ENCODE data around the gene ABCG5.

ABCG5 gene

DNA sequence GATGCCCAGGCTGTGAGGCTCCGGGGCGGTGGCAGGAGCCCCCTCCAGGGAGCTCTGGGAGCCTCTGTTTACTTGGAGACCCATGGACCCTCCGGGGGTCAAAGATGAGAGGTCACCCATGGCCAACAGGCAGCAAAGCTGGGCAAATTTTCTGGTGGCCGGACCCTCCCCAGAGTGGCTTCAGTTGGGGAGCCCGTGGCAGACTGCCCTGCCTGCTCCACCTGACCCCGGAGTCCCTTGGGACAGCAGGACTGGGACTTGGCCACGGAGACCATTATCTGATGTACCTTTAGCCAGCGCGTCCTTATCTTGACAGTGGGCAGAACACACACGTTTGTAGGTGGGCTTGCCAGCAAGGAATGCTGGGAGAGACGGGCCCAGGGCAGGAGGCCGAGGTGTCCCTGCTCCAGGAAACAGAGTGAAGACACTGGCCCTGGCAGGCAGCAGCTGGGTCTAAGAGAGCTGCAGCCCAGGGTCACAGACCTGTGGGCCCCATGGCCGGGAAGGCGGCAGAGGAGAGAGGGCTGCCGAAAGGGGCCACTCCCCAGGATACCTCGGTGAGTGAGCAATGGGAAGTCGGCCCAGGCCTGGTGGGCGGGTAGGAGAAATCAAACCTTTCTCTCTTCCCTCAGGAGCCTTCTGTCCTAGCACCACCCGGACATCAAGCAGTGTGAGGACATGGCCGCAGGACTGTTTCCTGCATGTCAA is at the start of gene ABCG5, which contains the start of gene ABCG8:
Gene ABCG5 (minus strand): TSS at position 280 of the 708 bp plus-strand sequence. CDS start 160 bp downstream, at position 120.
Gene ABCG8 (plus strand): TSS at position 412 of the 708 bp plus-strand sequence. CDS start 83 bp downstream, at position 495.
- no peak for DNase-seq

DNA sequence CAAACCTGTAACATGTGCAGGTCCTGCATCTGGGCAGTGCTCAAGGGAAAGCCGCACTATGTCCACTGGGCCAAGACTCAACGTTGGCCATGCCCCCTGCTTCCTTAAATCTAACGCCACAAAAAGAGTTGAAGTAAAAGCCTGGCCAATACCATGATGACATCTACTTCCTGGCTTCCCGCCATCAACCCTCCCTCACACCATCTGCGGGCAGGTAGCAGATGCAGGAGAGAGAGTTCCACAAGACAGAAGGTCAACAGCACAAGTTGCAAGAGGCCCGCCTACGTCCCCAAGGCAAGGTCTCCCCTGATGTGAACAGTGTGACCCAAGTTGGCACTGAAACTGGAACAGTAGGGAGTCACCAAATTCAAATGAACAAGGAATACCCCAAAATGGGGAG is 48.5 kb upstream of the ABCG5 start:
- DNase-seq, result no peak

DNA sequence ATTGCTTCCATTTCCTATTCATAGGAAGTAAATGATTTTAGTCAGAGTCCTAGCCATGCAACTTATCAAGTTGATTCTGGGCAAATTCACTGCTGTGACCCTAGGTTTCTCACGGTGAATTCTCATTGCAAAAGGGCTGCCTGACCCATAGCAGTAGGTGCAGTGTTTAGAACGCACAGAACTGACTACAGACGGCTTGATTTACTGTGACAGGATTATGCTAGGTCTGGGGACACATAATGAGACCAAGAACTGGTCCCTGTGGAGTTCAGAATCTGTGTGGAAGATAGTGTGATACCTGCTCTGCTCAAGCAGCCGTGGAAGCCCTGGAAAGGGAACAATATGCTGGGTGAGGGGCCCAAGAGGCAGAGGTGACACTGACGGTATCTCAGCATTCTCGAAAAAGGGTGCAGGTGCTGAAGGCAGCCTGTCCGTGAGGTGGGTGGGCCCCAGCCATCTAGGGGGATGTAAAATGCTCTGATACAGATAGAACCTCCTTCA is 46.5 kb upstream of the ABCG5 start:
- no peak for DNase-seq

DNA sequence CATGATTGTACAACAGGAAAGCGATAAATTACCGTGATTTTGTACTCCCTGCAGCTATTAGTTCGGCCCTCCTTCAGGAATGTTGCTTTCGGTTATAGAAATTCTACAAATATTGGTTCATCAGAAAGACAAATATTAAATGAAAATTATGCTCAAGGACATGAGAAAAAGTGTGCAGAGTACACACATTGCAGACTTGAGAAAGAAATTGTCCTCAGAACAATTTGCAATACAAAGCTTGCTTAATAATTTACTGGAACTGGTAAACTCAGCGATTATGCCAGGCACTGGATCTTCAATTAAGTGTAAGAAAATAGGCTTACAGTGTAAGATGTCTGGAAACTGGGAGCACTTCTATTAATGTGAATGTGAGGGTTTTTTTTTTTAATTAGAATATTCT is 46.0 kb upstream of the ABCG5 start:
- DNase-seq, result no peak

DNA sequence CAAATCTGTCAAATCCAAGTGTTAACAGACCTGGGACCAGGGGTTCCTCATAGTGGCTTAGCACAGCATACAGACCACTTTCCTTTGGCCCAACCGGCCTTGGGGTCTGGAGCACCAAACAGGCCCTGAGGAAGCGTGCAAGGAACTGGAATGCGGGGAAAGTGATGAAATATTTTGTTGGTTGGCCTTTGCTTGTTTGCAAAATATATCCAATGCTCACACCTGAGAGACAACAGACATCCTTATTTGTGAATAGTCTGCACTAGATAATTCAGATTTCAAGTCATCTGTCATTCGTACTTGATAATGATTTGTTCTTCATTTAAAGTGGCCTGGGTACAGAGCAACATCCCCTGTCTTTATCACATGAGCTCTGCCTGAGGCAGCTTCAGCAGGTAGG is 43.7 kb upstream of the ABCG5 start:
- DNase-seq, result no peak

DNA sequence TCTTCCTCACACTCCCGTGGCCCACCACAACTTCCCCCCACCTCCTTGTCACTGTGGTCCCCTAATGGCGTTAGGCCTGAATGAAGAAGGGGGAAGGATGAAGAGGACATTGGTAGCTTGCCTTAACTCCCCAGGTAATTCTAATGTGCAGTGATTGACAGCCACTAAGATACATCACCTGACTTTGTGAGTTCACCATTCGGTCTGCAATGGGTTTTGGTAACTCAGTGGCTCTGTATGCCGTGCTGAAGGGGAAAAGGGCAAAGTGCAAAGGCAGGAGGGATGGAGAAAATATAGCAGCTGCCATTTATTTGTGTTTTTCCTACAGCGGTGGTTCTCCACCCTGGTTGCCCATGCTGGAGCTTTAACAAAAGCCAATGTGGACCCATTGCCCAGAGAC is 42.3 kb upstream of the ABCG5 start:
- DNase-seq, result no peak

DNA sequence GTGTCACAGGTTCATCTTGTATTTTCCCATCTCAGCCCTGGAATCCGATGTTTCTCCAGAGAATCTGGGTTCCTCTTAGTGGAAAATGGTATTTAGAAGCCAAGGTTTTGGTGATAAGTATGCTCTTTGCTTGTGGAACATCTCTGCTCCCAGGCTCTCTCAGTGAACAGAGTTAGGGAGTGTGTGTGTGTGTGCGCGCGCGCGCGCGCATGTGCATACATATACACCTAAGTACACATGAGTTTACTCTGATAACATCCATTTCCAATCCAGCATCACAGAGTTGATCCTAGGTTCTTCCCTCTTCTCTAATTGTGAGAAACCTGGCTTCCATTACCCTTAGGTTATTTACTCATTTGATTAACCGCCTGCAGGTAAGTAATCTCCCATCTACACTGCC is 41.8 kb upstream of the ABCG5 start:
- DNase-seq, result no peak

DNA sequence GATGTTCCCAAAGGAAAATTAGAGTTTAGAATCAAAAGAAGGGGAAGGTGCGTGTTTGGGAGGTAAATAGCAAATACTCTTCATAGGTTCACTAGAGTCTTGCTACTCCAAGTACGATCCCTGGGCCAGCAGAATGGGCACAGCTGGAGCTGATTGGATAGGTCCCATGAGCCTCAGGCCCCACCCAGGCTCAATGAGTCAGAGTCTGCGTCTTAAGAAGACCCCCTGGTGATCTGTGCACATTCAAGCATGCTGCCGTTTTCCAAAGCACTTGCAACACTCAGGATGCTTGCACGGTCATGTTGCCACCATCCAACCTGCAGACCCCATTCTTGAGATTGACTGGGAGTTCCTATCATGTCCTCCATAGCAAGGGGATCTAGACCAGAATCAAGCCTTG is 40.6 kb upstream of the ABCG5 start:
- DNase-seq, result no peak

DNA sequence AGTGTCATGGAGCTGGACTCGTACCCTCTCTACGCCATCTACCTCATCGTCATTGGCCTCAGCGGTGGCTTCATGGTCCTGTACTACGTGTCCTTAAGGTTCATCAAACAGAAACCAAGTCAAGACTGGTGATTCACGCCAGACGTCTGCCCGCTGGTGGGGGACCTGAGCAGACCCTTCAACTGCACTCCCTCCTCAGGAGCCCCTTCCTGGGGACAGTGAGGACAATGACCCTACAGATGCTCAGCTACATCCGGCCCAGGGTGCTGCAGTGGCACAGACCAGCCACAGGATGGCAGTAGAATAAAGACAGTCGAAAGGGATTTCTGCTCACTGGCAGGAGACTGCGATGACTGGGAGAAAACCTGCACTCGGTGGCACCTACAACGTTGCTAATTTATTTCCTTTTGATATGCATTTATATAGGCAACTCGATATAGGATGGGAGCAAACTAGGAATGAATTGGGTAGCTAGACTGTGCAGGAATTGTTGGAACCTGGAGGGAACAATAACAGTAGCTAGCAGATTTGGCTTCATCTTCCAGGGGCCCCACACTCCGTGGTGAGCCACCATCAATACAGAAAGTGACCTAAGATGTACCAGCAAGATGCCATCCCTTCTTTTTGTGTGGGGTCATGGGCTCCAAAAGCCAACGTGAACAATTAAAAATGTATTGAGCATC is 39.3 kb upstream of the ABCG5 start:
- peak; percentile 87 for DNase-seq

DNA sequence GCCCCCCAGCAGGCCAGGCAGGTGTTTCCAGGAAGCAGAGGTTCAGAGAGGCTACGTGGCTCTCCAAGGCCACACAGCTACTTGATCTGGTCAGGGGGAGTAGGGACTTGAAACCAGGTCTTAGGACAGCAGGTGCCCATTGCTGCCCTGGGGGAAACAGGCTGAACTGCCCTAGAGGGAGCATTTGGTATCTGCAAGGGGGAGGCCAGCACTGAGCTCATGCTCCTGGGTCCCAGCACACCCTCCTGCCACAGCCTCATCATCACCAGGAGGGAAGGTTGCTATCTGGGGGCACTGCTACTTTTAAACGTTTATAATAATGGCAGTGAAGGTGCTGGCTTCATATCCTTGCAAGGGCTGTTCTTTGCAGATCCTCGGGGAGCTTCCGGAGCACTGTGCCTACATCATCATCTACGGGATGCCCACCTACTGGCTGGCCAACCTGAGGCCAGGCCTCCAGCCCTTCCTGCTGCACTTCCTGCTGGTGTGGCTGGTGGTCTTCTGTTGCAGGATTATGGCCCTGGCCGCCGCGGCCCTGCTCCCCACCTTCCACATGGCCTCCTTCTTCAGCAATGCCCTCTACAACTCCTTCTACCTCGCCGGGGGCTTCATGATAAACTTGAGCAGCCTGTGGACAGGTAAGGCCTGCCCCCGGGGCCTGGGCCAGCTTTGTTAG is 36.3 kb upstream of the ABCG5 start:
- no peak for DNase-seq

DNA sequence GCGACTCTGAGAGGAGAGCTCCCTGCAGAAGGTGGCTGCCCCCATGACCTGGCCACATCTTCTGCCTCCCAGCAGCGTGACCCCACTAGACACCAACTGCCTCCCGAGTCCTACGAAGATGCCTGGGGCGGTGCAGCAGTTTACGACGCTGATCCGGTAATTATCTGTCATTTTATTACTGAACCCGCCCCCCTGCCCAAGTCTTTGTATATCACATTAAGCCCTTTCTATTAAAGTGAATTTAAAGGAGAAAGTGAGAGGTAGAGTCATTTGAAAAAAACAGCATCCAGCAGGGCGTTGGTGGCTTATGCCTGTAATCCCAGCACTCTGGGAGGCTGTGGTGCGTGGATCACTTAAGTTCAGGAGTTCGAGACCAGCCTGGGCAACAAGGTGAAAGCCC is 33.5 kb upstream of the ABCG5 start:
- no peak for DNase-seq

DNA sequence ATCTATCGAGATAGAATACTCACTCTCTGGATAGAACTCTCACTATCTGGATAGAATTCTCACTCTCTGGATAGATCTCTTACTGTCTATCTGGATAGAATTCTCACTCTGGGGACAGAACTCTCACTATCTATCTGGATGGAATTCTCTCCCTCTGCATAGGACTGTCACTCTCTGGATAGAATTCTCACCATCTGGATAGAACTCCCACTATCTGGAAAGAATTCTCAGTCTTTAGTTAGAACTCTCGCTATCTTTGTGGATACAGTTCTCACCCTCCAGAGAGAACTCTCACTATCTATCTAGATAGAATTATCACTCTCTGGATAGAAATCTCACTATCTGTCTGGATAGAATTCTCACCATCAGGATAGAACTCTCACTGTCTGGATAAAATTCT is 16.7 kb upstream of the ABCG5 start:
- DNase-seq, result no peak

DNA sequence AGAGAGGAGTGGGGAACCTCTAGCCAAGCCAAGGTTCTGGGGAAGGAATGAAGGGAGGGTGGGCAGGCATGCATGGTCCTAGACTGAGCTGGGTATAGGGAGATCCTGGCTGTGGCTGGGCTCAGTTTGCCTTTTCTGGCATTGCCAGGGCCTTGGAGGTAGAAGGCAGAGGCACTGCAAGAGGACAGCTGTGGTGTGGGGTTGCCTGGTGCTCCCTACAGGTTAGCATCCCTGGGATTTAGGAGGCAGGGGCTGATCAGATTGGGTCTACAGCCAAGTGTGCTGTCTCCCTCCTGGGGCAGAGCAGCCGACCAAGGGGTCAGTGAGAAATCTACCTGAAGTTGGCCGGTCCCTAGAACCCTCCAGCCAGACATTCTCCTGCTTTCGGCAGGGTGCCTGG is 16.0 kb upstream of the ABCG5 start:
- no peak for DNase-seq

DNA sequence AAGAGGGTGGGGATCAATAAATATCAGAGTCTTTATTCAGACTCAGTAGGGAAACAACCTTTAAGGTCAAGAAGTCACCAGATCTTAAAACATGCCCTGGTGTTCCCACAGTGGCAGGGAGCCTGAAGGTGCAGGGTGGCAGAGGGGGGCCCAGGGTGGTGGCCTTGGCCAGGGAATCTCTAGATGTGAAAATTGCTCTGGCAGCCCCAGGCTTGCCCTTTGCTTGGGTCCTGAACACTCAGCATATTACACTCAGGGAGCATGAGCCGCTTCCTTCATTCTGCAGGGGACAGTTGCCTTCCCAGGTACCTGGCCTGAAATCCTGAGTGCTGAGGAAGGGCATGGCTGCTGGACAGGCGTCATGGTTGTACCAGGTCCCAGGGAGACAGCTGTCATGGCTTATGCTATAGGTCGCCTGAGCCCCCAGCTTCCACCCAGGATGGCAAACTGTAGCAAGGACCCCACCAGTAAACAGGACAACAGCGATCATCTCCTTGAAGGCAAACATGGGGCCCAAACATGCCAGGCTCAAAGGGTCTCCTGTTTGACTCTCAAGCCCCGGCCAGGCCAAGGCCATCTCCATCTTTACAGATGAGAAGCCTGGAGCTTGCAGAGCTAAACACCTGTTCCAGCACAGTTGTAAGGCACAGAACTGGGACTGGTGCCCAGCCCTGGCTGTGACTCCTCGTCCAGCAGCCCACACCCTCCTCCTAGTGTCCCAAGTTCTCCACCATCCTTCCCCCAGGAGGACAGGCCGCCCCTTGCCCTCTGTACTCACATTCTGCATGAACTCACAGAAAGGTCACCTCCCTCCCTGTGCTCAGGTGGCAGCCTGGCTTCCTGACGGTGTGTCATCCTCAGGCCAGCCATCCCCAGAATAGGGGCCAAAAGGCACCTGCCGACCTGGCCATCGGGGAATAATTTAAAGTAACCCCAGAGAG is 14.8 kb upstream of the ABCG5 start:
- DNase-seq, result no peak

DNA sequence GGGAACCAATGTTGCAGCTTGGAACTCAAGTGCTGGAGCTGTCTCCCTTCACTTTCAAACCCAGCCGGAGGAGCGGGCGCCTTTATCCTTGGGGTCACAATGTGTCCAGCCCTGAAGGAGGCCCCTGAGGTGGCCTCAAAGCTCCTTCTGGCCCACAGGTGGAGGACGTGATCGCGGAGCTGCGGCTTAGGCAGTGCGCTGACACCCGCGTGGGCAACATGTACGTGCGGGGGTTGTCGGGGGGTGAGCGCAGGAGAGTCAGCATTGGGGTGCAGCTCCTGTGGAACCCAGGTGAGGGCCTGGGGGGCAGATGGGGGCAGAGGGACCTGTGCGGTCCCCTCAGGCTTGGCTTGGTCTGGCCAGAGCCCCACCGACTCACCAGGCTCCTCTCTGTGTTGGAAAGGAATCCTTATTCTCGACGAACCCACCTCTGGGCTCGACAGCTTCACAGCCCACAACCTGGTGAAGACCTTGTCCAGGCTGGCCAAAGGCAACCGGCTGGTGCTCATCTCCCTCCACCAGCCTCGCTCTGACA is 13.6 kb upstream of the ABCG5 start:
- no peak for DNase-seq

DNA sequence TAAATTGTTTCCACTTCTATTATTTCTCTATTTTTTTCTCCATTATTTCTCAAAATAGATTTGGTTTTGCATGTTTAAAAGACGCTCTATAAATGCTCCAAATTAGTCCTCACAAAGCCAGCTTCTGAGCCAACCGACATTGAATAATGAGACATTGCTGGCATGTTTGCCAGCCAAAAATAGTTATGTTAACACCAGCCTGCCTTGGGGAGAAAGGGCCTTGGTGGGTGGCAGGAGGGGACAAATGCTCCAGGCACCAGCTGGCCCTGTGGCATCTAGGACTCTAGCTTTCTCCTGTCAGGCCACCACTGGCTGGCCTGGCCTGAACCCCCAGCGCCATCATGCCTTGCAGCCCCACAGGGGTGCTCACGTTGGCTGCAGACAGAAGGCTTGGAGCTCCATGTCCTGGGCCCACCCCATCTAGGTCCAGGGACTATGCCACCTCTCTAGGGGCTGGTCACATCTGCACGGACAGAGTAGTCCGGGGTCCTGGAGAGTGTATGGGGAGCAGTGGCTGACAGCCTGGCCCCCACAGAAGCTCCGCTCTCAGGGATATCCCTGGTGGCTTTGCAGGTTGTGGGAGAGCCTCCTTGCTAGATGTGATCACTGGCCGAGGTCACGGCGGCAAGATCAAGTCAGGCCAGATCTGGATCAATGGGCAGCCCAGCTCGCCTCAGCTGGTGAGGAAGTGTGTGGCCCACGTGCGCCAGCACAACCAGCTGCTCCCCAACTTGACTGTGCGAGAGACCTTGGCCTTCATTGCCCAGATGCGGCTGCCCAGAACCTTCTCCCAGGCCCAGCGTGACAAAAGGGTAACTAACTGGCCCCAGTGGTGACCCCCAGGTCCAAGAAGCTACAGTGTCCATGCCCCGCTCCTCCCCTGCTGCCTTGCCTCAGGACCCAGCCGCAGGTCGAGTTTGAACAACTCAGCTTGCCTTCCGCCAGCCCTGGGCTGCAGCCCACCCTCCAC is 12.7 kb upstream of the ABCG5 start:
- DNase-seq, result no peak

DNA sequence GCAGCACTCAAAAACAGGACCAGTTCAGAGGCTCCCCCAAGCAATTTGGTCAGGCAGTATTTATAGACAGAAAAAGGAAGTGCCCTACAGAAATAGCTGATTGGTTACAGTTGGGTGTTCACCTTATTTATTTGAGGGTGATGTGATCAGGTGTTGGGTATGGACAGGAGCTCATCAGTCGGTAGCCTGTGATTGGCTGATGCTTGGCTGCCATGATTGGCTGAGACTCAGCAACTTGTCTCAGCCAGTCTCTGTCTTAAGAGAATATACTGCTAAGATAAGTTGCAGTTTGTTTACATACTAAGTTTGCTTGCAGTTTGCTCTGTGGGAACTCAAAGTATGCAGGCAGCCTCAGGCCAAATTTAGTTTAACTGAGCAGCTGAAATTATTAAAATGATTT is 9.6 kb upstream of the ABCG5 start:
- no peak for DNase-seq

DNA sequence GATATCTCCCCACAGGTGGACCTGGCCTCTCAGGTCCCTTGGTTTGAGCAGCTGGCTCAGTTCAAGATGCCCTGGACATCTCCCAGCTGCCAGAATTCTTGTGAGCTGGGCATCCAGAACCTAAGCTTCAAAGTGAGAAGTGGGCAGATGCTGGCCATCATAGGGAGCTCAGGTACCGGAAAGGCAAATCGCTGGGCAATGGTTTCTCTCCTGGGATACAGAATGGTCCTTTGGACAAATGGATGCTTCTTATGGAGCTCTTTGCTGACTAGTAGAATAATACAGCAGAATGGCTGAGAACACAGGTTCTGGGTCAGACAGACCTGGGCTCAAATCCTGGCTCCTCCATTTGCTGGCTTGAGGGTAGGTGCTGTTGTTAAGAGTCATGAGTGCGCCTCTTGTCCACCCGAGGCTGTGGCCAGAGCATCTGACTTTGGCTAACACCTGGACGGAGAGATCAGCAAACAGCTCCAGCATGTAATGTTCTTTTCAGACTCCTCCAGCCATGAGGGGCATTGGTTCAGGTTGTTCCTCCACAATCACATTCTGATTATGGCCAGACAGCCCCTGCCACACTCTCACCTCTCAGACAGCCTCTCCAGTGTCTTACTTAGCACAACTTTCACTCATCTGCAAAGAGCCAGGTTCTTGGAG is 7.6 kb upstream of the ABCG5 start:
- DNase-seq, result no peak

DNA sequence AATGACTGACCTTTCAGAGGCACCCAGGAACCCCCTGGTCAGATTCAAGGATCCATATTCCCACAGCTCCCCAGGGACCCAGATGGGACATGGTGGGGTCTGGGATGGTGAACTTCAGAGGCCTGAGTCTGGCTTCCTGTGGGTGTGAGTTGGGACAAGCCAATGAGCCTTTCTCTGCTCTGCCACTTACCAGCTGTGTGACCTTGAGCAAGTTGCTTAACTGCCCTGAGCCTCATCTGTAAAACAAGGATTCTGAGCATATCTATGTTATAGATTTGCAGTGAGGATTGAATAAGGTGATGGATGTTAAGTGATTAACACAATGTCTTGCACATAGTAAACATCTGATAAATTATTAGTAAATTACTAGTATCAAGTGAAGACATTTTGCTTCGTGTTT is 6.5 kb upstream of the ABCG5 start:
- no peak for DNase-seq

DNA sequence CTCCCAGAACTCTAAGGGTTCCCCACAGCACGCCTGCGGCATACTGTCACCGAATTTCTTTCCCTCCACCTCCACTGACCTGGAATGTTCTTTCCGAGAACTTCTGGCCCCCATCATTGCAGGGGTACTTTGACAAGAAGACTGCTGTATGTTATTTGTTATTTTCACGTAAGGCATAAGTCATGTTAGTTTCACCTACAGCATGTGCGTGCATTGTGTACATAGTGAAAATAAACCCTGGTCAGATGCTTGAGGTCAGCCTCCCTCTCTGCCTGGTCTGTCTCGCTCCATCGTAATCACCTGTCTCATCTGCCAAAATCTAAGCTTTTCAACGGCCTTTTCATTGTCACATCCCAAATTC is 4.2 kb upstream of the ABCG5 start:
- no peak for DNase-seq
